Body of pancreas (tissue), 4 donors: Measurements from ENCODE around the gene C17orf67.

Experiments
- POLR2A ChIP-seq, 3 donors: fragments of 450-650 bp; IDR thresholded peaks; one replicate each; pipeline ENCODE4 v1.6.1; 2016; ENCODE audit warnings: antibody characterized with exemption in 3 of 3, mild to moderate bottlenecking in 2 of 3
- TF ChIP-seq, protein P1 (sequence below), 7 experiments: fragments of 450-650 bp in 4 of 7; fragments of 200-600 bp in 3 of 7; sonication (generic) in 3 of 7; IDR thresholded peaks; one replicate each; pipeline ENCODE4 v1.5.1; 2016 to 2019; ENCODE audit warnings: antibody characterized with exemption in 7 of 7

DNA sequence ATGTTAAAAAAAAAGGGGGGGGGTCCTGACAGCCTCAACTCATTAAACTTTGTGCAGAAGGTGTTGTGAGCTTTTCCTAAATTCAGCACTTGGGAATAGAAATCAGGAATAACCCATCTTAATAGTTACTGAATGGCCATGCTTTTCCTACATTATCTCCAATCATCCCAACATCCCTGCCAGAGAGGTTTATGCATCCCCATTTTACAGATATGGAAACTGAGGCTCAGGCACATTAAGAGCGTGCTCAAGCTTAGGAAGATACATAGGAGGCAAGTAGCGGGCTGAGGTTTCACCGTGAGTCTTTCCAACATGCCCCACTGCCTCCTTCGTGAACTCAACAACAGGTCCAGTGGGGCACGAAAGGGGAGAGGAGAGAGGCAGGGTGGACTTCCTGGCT is 78.4 kb downstream of the C17orf67 start:
- TF ChIP-seq, protein P1, sequence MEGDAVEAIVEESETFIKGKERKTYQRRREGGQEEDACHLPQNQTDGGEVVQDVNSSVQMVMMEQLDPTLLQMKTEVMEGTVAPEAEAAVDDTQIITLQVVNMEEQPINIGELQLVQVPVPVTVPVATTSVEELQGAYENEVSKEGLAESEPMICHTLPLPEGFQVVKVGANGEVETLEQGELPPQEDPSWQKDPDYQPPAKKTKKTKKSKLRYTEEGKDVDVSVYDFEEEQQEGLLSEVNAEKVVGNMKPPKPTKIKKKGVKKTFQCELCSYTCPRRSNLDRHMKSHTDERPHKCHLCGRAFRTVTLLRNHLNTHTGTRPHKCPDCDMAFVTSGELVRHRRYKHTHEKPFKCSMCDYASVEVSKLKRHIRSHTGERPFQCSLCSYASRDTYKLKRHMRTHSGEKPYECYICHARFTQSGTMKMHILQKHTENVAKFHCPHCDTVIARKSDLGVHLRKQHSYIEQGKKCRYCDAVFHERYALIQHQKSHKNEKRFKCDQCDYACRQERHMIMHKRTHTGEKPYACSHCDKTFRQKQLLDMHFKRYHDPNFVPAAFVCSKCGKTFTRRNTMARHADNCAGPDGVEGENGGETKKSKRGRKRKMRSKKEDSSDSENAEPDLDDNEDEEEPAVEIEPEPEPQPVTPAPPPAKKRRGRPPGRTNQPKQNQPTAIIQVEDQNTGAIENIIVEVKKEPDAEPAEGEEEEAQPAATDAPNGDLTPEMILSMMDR (IDR thresholded peaks at IDR 0.05) = no peak
- TF ChIP-seq POLR2A (IDR thresholded peaks at IDR 0.05) = no peak
